Measurements from ENCODE around the gene SMIM26. TPM values are rescaled to one million over a fixed set of nuclear protein-coding genes. Genes with fewer than 3 reads are reported as not detected.

Gene SMIM26
- total and polyA plus RNA-seq, 2 of the 8 experiments (the other 6 are each of a cell fraction or from before 2014, with no cell fraction given), result 69.8 to 95.0 TPM

- TF ChIP-seq POLR2AphosphoS5 (IDR thresholded peaks at IDR 0.05; ENCODE audit: low read depth, low read length), result no peak
- TF ChIP-seq MAFK (IDR thresholded peaks at IDR 0.05; ENCODE audit: low read depth, low read length), result no peak
Observed at GRCh38 chr20:18580012-18580411, 12.8 kb downstream of the SMIM26 start (continued).

Data from H1 (cell line).